Activated B cell treated with CpG ODN at 0.5 μM for 24 hours (primary cell): ENCODE data around the gene SLC2A2. TPM values are rescaled to one million over a fixed set of nuclear protein-coding genes. Genes with fewer than 3 reads are reported as not detected.

Experiments
- ATAC-seq: fragments of 200-7000 bp; cut with Tn5 transposase; one replicate; pipeline ENCODE4 v1.10.0; 2021; ENCODE audit warnings: low read depth, mild to moderate bottlenecking, moderate library complexity
- CTCF ChIA-PET: fragments of 350-600 bp; sonication (Branson Sonifier 250); formaldehyde crosslinking; loops from one replicate; lab custom pipeline; 2021; ENCODE audit warnings: antibody characterized with exemption; lab: Charles Lee
- POLR2A ChIA-PET: fragments of 350-600 bp; sonication (Branson Sonifier 250); formaldehyde crosslinking; loops from one replicate; lab custom pipeline; 2021; ENCODE audit warnings: antibody characterized with exemption; lab: Charles Lee
- DNase-seq: peaks from one replicate; pipeline ENCODE4 v3.0.0; 2022
- H3K27ac Mint-ChIP-seq: one replicate; pipeline ENCODE4 v1.8.0; 2020; ENCODE audit warnings: mixed read lengths
- H3K27me3 Mint-ChIP-seq: one replicate; pipeline ENCODE4 v1.8.0; 2021; ENCODE audit warnings: mixed read lengths
- H3K36me3 Mint-ChIP-seq: one replicate; pipeline ENCODE4 v1.8.0; 2021; ENCODE audit warnings: low read depth, mixed read lengths
- H3K4me1 Mint-ChIP-seq: one replicate; pipeline ENCODE4 v1.8.0; 2021; ENCODE audit warnings: mixed read lengths
- H3K4me3 Mint-ChIP-seq: one replicate; pipeline ENCODE4 v1.8.0; 2020; ENCODE audit warnings: mild to moderate bottlenecking, mixed read lengths
- H3K9me3 Mint-ChIP-seq: one replicate; pipeline ENCODE4 v1.8.0; 2020; ENCODE audit warnings: mixed read lengths
- intact Hi-C: fragments of 100-400 bp; cut with micrococcal nuclease; formaldehyde crosslinking; loops from one replicate; pipeline ENCODE4 v1.15.1; 2024
- total RNA-seq: library from RNA; stranded (reverse); gene quantifications from 2 replicates; pipeline ENCODE4 v1.2.3, GENCODE V29; 2022
- TF ChIP-seq, protein P1 (sequence below): fragments of 200-600 bp; IDR thresholded peaks from one replicate; pipeline ENCODE4 v1.8.0; 2022; ENCODE audit warnings: antibody characterized with exemption, mild to moderate bottlenecking

Gene SLC2A2
- total RNA-seq, 1 donor from 2014 or later: not detected

DNA sequence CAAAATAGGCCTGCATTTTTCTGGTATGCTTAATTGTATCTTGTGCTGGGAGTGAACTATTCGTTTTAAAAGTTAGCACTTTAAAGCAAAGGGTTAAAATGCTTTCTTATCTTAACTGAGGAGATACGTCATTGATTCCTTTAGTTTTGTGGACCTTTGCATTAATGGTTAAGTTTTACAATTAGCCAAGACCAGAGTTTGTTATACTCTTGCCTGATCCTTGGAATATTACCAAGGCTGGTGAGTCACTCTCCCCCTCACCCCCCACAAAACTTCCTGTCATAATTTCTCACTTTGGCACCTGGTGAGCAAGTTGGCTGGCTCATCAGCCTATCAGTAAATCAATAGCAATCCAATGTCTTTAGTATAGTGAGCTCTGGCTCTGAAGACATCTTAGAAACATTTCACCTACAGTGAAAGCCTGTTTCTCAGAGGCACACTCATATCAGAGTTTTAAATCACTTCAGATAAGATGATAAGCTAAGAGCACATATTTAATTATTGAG, 26.7 kb downstream of the SLC2A2 start:
- no peak overlapping the region for H3K27ac Mint-ChIP-seq
- no peaks in the 10 kb centered on the region for H3K36me3 Mint-ChIP-seq
- H3K4me3 Mint-ChIP-seq: no peak overlapping the region
- no peaks in the 10 kb centered on the region for H3K9me3 Mint-ChIP-seq
- no peak for ATAC-seq
- no peak for DNase-seq
- ChIA-PET CTCF (no interaction called here), POLR2A (no interaction called here)
- TF ChIP-seq, protein P1, sequence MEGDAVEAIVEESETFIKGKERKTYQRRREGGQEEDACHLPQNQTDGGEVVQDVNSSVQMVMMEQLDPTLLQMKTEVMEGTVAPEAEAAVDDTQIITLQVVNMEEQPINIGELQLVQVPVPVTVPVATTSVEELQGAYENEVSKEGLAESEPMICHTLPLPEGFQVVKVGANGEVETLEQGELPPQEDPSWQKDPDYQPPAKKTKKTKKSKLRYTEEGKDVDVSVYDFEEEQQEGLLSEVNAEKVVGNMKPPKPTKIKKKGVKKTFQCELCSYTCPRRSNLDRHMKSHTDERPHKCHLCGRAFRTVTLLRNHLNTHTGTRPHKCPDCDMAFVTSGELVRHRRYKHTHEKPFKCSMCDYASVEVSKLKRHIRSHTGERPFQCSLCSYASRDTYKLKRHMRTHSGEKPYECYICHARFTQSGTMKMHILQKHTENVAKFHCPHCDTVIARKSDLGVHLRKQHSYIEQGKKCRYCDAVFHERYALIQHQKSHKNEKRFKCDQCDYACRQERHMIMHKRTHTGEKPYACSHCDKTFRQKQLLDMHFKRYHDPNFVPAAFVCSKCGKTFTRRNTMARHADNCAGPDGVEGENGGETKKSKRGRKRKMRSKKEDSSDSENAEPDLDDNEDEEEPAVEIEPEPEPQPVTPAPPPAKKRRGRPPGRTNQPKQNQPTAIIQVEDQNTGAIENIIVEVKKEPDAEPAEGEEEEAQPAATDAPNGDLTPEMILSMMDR: no peak
- intact Hi-C loops: no loop called here
- no peaks in the 10 kb centered on the region for H3K27me3 Mint-ChIP-seq
- no peaks in the 10 kb centered on the region for H3K4me1 Mint-ChIP-seq

DNA sequence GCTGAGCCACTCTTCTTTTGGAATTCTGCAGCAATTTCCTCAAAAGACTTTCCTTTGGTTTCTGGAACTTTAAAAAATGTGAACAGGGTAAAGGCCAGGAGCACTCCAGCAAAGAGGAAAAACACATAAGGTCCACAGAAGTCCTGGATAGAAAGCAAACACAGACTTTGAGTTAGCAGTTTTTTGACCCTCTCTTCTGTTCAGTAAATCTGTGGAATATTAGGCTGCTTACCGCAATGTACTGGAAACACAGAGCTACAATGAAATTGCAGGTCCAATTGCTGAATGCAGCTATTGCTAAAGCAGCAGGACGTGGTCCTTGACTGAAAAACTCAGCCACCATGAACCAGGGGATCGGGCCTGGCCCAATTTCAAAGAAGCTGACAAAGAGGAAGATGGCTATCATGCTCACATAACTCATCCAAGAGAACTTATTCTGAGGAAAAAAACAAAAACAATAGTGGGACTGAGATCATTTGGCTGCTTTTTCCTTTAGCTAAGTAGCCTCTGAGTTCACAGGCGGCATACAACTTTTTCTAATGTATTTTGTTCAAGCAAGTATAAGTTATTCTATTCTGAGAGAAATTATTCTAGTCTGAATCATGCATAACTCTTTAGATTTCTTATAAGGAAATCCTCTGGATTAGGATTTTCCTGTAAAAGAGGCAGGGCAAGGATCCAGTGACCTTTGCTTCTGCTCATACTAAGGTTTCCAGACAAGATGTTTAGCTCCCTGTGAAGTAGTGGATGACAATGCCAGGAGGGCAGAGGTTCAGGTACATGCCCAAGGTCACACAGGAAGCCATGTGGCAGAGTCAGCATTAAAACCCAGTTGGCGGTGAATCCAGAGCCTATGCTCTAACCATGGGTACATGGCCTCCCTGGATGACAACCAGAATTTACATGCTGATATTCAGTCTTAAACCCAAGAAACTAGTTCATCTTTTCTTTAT, 28.3 kb downstream of the SLC2A2 start:
- no peaks in the 10 kb centered on the region for H3K4me1 Mint-ChIP-seq
- ChIA-PET CTCF (no interaction called here), POLR2A (no interaction called here)
- no peaks in the 10 kb centered on the region for H3K9me3 Mint-ChIP-seq
- no peak overlapping the region for H3K27ac Mint-ChIP-seq
- DNase-seq (no peak), ATAC-seq (no peak)
- H3K27me3 Mint-ChIP-seq: no peaks in the 10 kb centered on the region
- H3K36me3 Mint-ChIP-seq: no peaks in the 10 kb centered on the region
- TF ChIP-seq, protein P1: no peak
- no peak overlapping the region for H3K4me3 Mint-ChIP-seq
- intact Hi-C loops: no loop called here

DNA sequence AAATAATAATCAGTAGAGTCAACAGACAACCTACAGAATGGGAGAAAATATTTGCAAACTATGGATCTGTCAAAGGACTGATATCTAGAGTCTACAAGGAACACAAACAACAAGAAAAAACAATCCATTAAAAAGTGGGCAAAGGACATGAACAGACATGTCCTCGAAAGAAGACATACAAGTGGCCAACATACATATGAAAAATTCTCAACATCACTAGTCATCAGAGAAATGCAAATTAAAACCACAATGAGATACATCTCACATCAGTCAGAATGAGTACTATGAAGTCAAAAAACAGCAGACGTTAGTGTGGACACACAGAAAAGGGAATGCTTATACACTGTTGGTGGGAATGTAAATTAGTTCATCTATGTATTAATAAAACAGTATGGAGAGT, 33.7 kb downstream of the SLC2A2 start:
- ChIA-PET CTCF (no interaction called here), POLR2A (no interaction called here)
- Mint-ChIP-seq H3K27me3 (peaks cover 6% of the 10 kb centered on the region), H3K9me3 (peaks cover 7% of the 10 kb centered on the region), H3K4me3 (no peak overlapping the region), H3K36me3 (no peaks in the 10 kb centered on the region), H3K4me1 (no peaks in the 10 kb centered on the region), H3K27ac (no peak overlapping the region)
- TF ChIP-seq, protein P1: no peak
- DNase-seq (no peak), ATAC-seq (no peak)
- intact Hi-C loops: no loop called here

DNA sequence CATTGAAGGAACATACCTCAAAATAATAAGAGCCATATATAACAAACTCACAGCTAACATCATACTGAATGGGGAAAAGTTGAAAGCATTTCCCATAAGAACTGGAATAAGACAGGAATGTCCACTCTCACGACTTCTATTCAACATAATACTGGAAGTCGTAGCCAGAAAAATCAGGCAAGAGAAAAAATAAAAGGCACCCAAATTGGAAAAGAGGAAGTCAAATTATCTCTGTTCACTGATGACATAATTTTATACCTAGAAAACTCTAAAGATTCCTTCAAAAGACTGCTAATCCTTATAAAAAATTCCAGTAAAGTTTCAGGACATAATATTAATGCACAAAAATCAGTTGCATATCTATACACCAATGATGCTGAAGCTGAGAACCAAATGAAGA, 34.9 kb downstream of the SLC2A2 start:
- peaks cover 7% of the 10 kb centered on the region for H3K9me3 Mint-ChIP-seq
- no peak overlapping the region for H3K4me3 Mint-ChIP-seq
- H3K27me3 Mint-ChIP-seq: peaks cover 10% of the 10 kb centered on the region
- ChIA-PET CTCF (no interaction called here), POLR2A (no interaction called here)
- intact Hi-C loops: no loop called here
- DNase-seq (no peak), ATAC-seq (no peak)
- H3K4me1 Mint-ChIP-seq: no peaks in the 10 kb centered on the region
- TF ChIP-seq, protein P1: no peak
- H3K27ac Mint-ChIP-seq: no peak overlapping the region
- H3K36me3 Mint-ChIP-seq: no peaks in the 10 kb centered on the region

DNA sequence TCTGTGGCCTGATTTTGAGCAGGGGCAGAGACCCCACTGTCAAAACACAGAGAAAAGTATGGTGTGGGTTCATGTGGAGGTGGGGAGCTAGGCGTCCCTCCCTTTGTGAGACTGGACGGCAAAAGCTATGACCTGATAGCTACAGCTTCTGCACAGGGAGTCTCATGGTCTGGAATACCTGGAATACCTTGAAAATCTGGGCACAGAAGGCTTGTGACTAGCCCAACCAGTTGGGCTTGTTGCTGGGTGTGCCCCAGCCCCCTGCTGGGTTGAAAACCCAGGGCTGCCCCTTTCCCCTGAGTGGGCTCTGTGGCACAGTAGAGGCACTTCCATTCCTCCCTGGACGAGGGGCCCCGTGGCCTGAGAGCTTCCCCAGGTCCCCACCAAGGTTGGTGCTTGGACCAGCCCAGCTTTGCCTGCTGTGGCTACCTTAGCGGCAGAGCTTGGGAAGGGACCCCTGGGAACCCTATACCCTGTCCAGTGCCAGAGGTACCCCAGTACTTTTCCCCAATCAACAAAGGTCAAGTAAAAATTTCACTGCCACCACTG, 37.3 kb downstream of the SLC2A2 start:
- intact Hi-C loops: no loop called here
- H3K9me3 Mint-ChIP-seq: peaks cover 7% of the 10 kb centered on the region
- DNase-seq: no peak
- POLR2A ChIA-PET: no interaction called here
- peaks cover 12% of the 10 kb centered on the region for H3K27me3 Mint-ChIP-seq
- no peaks in the 10 kb centered on the region for H3K36me3 Mint-ChIP-seq
- H3K4me3 Mint-ChIP-seq: no peak overlapping the region
- ATAC-seq: no peak
- CTCF ChIA-PET: no interaction called here
- H3K4me1 Mint-ChIP-seq: no peaks in the 10 kb centered on the region
- H3K27ac Mint-ChIP-seq: no peak overlapping the region
- TF ChIP-seq, protein P1: no peak
